Stomach (tissue), 9 donors: ENCODE data around the gene TIAL1. TPM values are rescaled to one million over a fixed set of nuclear protein-coding genes. Genes with fewer than 3 reads are reported as not detected.
A peak's percentile ranks its signal among the peaks of the same experiment; 100 is the strongest.

Source experiments
- DNase-seq, 2 donors: peaks; one replicate each; pipeline versions ENCODE4 v3.0.0 to v3.0.0-alpha.2; 2013 to 2019
- H3K27ac ChIP-seq, 5 donors: fragments of 200-600 bp in 4 of 5; sonication (generic) in 4 of 5; one replicate each; pipeline ENCODE4 v1.5.1; 2013 to 2019; ENCODE audit warnings: mild to moderate bottlenecking in 1 of 5, moderate library complexity in 1 of 5
- H3K27me3 ChIP-seq, 3 donors: fragments of 200-600 bp; sonication (generic); one replicate each; pipeline ENCODE4 v1.5.1; 2017 to 2019; ENCODE audit warnings: mixed run types in 1 of 3
- H3K36me3 ChIP-seq, 4 donors: fragments of 200-600 bp; sonication (generic); 1 replicate in 3 of 4; 2 replicates in 1 of 4; pipeline ENCODE4 v1.5.1; 2016 to 2019
- H3K4me1 ChIP-seq, 4 donors: fragments of 200-600 bp; sonication (generic); one replicate each; pipeline ENCODE4 v1.5.1; 2016 to 2019
- H3K4me3 ChIP-seq, 4 donors: fragments of 200-600 bp; sonication (generic) in 3 of 4; one replicate each; pipeline ENCODE4 v1.5.1; 2016 to 2019; ENCODE audit warnings: mild to moderate bottlenecking in 1 of 4
- H3K9me3 ChIP-seq, 4 donors: fragments of 200-600 bp; sonication (generic); one replicate each; pipeline ENCODE4 v1.5.1; 2016 to 2019
- CTCF ChIP-seq, 7 experiments: fragments of 450-650 bp in 4 of 7; fragments of 200-600 bp in 3 of 7; sonication (generic) in 3 of 7; IDR thresholded peaks; one replicate each; pipeline ENCODE4 v1.5.1; 2016 to 2019; ENCODE audit warnings: antibody characterized with exemption in 7 of 7, control low read depth in 2 of 7, mild to moderate bottlenecking in 1 of 7
- EP300 ChIP-seq: sonication (generic); formaldehyde crosslinking; IDR thresholded peaks from one replicate; pipeline ENCODE4 v1.6.1; 2017; ENCODE audit warnings: antibody characterized with exemption
- POLR2A ChIP-seq, 4 donors: fragments of 450-650 bp; IDR thresholded peaks; one replicate each; pipeline ENCODE4 v1.6.1; 2016; ENCODE audit warnings: antibody characterized with exemption in 4 of 4, control low read depth in 2 of 4, mild to moderate bottlenecking in 1 of 4, moderate library complexity in 1 of 4
- POLR2AphosphoS5 ChIP-seq, 3 donors: sonication (generic); formaldehyde crosslinking; IDR thresholded peaks; one replicate each; pipeline ENCODE4 v1.6.1; 2016; ENCODE audit warnings: antibody characterized with exemption in 3 of 3
- WGBS, 5 donors: extraction: QIAGEN DNeasy Blood & Tissue Kit in 3 of 5; methylation state at CpG; one replicate each; pipeline versions ENCODE4 v1.1.5 to v1.1.7; 2013 to 2018; 5-methylcytosine and 5-hydroxymethylcytosine counted together
- intact Hi-C: fragments of 100-400 bp; cut with DNase I; formaldehyde crosslinking; loops from one replicate; pipeline ENCODE4 v1.15.1; 2023; ENCODE audit warnings: low total_unique reads
- polyA plus RNA-seq, 3 donors: library from polyadenylated mRNA; stranded (reverse); fragments of 200-250 nt; gene quantifications; one replicate each; pipeline ENCODE4 v1.2.3, GENCODE V29; 2013
- total RNA-seq, 5 donors: library from RNA; depleted of rRNA; stranded (reverse); fragments of >200 nt; gene quantifications; one replicate each; pipeline versions ENCODE4 v1.1.0 to v1.2.3, GENCODE V29; 2014 to 2016
- donor health status: healthy with polysubstance abuse.
- donor health status: Bipolar disorder and iron deficiency.
- donor health status: healthy.

Gene TIAL1
- total and polyA plus RNA-seq, 8 donors: 22.6 to 140 (median 43.7) TPM

- Histone ChIP-seq H3K27ac (no peak overlapping the region), H3K36me3 (no peaks in the 10 kb centered on the region), H3K4me3 (no peak overlapping the region), H3K9me3 (no peaks in the 10 kb centered on the region), H3K27me3 (no peaks in the 10 kb centered on the region), H3K4me1 (peaks cover 0 to 8% (median 6%) of the 10 kb centered on the region in 4 donors)
- intact Hi-C loops: no loop called here
- no peak for DNase-seq
- WGBS, 5 donors: 69 to 84% (median 72%) methylated on average over 4 of the region's 4 CpGs
- TF ChIP-seq CTCF (IDR thresholded peaks at IDR 0.05): no peak
- TF ChIP-seq EP300: no peak
- TF ChIP-seq POLR2AphosphoS5 (IDR thresholded peaks at IDR 0.05): no peak
- no peak for TF ChIP-seq POLR2A (IDR thresholded peaks at IDR 0.05)
Observed at GRCh38 chr10:119611433-119611832, 14.7 kb upstream of the TIAL1 start.

- no peak overlapping the region for H3K4me3 ChIP-seq
- WGBS, 5 donors: 89 to 94% (median 93%) methylated on average over 4 of the region's 4 CpGs
- intact Hi-C loops: loop anchor here (10.0 kb wide), 1 partner anchor 245 kb away; no protein-coding TSS in a partner anchor
- no peaks in the 10 kb centered on the region for H3K36me3 ChIP-seq
- no peaks in the 10 kb centered on the region for H3K27me3 ChIP-seq
- no peak for DNase-seq
- no peak for TF ChIP-seq POLR2AphosphoS5 (IDR thresholded peaks at IDR 0.05)
- no peak for TF ChIP-seq EP300
- TF ChIP-seq POLR2A (IDR thresholded peaks at IDR 0.05): no peak
- TF ChIP-seq CTCF (IDR thresholded peaks at IDR 0.05): no peak
- peaks cover 0 to 8% (median 6%) of the 10 kb centered on the region in 4 donors for H3K4me1 ChIP-seq
- no peaks in the 10 kb centered on the region for H3K9me3 ChIP-seq
- H3K27ac ChIP-seq: no peak overlapping the region
Observed at GRCh38 chr10:119609516-119609915, 12.8 kb upstream of the TIAL1 start.

- TF ChIP-seq POLR2A (IDR thresholded peaks at IDR 0.05): no peak
- TF ChIP-seq EP300: no peak
- peak in 5 of 7 experiments; percentile 29 to 55 (median 44) for TF ChIP-seq CTCF (IDR thresholded peaks at IDR 0.05)
- intact Hi-C loops: loop anchor here (10.0 kb wide), 1 partner anchor 246 kb away; no protein-coding TSS in a partner anchor
- peak; percentile 55 to 66 for DNase-seq
- H3K9me3 ChIP-seq: no peaks in the 10 kb centered on the region
- H3K27ac ChIP-seq: no peak overlapping the region
- H3K4me3 ChIP-seq: no peak overlapping the region
- peaks cover 0 to 8% (median 6%) of the 10 kb centered on the region in 4 donors for H3K4me1 ChIP-seq
- 20 to 27% (median 23%) methylated on average over 12 to 15 of the region's 15 CpGs for WGBS, 5 donors
- H3K27me3 ChIP-seq: no peaks in the 10 kb centered on the region
- H3K36me3 ChIP-seq: no peaks in the 10 kb centered on the region
Observed at GRCh38 chr10:119608316-119609155, 11.8 kb upstream of the TIAL1 start.

GRCh38 chr10:119604468-119604867, 7.7 kb upstream of the TIAL1 start:
- no peak overlapping the region for H3K27ac ChIP-seq
- peaks cover 0 to 8% (median 6%) of the 10 kb centered on the region in 4 donors for H3K4me1 ChIP-seq
- no peaks in the 10 kb centered on the region for H3K9me3 ChIP-seq
- no peaks in the 10 kb centered on the region for H3K36me3 ChIP-seq
- DNase-seq: no peak
- no peaks in the 10 kb centered on the region for H3K27me3 ChIP-seq
- intact Hi-C loops: loop anchor here (10.0 kb wide), 1 partner anchor 250 kb away; no protein-coding TSS in a partner anchor
- no peak overlapping the region for H3K4me3 ChIP-seq
- no peak for TF ChIP-seq CTCF (IDR thresholded peaks at IDR 0.05)
- TF ChIP-seq POLR2AphosphoS5 (IDR thresholded peaks at IDR 0.05): no peak
- TF ChIP-seq EP300: no peak
- TF ChIP-seq POLR2A (IDR thresholded peaks at IDR 0.05): no peak
